Mammary epithelial cell (primary cell): ENCODE results near the gene VPS72.

Experiments used
- CTCF ChIP-seq, 2 donors: IDR thresholded peaks in 1 of 2; conservative IDR thresholded peaks in 1 of 2; 2 replicates each; pipeline ENCODE4 v1.5.1; 2011 to 2012; ENCODE audit warnings: inconsistent platforms in 2 of 2, low read length in 2 of 2, mild to moderate bottlenecking in 2 of 2, control low read depth in 1 of 2, low read depth in 1 of 2; ENCODE audit not compliant: insufficient read depth in 1 of 2; ENCODE audit errors: extremely low read depth in 1 of 2
- EZH2 ChIP-seq: IDR thresholded peaks from 2 replicates; pipeline ENCODE4 v1.6.1; 2012; ENCODE audit warnings: low read length, inconsistent platforms, borderline replicate concordance

- no peak for TF ChIP-seq CTCF (conservative IDR thresholded peaks at IDR 0.05 in 1 of 2, IDR thresholded peaks at IDR 0.05 in 1 of 2; ENCODE audit: extremely low read depth in 1 of 2, insufficient read depth in 1 of 2, low read depth in 1 of 2, low read length in 2 of 2)
- TF ChIP-seq EZH2 = no peak
Measured at GRCh38 chr1:151147665-151148064, 42.3 kb downstream of the VPS72 start.
